Measurements from ENCODE around the gene BCR. TPM values are rescaled to one million over a fixed set of nuclear protein-coding genes. Genes with fewer than 3 reads are reported as not detected.

The BCR gene
- total and polyA plus RNA-seq, 2 of the 13 experiments (the other 11 are each of a cell fraction or from before 2014, with no cell fraction given) = 19.9 to 33.6 TPM

DNA sequence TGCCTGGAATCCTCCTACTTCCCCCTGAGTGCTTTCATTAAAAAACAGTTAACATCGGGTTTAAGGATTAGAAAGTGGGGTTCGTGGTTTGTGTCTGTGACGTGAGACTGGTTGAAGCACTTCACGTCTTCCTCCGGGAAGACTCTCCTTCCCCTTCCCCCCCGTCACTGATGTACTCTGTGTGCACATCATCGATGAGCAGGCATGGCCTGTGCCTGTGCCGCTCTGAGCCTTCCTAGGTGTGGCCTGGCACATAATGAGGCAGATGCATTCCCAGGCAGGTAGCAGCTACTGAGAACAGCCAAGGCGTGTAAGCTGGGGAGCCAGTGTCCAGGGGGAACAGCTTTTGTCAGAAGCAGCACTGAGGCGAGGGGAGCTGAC, 93.8 kb downstream of the BCR start (continued):
- TF ChIP-seq, protein P1, sequence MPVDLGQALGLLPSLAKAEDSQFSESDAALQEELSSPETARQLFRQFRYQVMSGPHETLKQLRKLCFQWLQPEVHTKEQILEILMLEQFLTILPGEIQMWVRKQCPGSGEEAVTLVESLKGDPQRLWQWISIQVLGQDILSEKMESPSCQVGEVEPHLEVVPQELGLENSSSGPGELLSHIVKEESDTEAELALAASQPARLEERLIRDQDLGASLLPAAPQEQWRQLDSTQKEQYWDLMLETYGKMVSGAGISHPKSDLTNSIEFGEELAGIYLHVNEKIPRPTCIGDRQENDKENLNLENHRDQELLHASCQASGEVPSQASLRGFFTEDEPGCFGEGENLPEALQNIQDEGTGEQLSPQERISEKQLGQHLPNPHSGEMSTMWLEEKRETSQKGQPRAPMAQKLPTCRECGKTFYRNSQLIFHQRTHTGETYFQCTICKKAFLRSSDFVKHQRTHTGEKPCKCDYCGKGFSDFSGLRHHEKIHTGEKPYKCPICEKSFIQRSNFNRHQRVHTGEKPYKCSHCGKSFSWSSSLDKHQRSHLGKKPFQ (CRISPR knock-in tag; IDR thresholded peaks at IDR 0.05; ENCODE audit: insufficient replicate concordance) = no peak
- TF ChIP-seq, protein P2, sequence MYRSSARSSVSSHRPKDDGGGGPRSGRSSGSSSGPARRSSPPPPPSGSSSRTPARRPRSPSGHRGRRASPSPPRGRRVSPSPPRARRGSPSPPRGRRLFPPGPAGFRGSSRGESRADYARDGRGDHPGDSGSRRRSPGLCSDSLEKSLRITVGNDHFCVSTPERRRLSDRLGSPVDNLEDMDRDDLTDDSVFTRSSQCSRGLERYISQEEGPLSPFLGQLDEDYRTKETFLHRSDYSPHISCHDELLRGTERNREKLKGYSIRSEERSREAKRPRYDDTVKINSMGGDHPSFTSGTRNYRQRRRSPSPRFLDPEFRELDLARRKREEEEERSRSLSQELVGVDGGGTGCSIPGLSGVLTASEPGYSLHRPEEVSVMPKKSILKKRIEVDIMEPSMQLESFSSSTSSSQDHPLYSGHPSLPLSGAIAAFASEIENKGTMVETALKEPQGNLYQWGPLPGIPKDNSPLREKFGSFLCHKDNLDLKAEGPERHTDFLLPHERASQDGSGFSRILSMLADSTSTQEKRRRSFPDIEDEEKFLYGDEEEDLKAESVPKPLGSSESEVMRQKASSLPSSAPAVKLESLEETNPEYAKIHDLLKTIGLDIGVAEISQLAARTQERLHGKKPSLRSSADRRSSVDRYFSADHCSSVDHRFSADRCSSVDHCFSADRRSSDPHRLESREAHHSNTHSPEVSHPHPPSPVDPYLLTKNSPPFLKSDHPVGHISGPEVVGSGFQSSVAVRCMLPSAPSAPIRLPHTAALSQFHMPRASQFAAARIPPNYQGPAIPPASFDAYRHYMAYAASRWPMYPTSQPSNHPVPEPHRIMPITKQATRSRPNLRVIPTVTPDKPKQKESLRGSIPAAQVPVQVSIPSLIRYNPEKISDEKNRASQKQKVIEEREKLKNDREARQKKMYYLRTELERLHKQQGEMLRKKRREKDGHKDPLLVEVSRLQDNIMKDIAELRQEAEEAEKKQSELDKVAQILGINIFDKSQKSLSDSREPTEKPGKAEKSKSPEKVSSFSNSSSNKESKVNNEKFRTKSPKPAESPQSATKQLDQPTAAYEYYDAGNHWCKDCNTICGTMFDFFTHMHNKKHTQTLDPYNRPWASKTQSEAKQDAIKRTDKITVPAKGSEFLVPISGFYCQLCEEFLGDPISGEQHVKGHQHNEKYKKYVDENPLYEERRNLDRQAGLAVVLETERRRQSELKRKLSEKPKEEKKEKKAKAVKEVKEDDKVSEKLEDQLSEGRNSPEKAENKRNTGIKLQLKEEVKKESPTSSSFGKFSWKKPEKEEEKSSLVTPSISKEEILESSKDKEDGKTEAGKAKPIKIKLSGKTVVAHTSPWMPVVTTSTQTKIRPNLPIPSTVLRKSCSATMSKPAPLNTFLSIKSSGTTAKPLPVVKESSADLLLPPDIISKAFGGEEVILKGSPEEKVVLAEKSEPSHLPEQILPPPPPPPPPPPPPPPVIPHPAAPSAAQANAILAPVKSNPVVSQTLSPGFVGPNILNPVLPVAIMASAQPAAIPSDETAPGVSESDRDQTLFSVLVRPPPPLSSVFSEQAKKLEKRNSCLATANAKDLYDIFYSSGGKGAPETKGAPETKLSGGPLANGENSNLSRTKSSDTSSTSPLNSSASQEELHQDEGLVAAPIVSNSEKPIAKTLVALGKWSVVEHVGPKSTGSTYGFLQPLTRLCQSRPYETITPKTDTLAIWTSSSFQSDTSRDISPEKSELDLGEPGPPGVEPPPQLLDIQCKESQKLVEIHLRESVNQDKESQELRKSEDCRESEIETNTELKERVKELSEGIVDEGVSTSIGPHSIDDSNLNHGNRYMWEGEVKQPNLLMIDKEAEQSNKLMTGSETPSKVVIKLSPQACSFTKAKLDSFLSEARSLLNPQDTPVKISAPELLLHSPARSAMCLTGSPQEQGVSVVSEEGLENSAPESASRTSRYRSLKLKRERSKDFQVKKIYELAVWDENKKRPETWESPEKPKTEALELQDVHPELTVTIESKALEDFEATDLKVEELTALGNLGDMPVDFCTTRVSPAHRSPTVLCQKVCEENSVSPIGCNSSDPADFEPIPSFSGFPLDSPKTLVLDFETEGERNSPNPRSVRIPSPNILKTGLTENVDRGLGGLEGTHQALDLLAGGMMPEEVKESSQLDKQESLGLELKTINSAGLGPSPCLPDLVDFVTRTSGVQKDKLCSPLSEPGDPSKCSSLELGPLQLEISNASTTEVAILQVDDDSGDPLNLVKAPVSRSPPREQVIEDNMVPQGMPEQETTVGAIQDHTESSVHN (CRISPR knock-in tag; IDR thresholded peaks at IDR 0.05) = no peak
- TF ChIP-seq ASH2L (IDR thresholded peaks at IDR 0.05; ENCODE audit: insufficient read length, low read depth, low read length) = no peak
- no peak for TF ChIP-seq ZNF468 (CRISPR knock-in tag; IDR thresholded peaks at IDR 0.05)
- TF ChIP-seq, protein P3, sequence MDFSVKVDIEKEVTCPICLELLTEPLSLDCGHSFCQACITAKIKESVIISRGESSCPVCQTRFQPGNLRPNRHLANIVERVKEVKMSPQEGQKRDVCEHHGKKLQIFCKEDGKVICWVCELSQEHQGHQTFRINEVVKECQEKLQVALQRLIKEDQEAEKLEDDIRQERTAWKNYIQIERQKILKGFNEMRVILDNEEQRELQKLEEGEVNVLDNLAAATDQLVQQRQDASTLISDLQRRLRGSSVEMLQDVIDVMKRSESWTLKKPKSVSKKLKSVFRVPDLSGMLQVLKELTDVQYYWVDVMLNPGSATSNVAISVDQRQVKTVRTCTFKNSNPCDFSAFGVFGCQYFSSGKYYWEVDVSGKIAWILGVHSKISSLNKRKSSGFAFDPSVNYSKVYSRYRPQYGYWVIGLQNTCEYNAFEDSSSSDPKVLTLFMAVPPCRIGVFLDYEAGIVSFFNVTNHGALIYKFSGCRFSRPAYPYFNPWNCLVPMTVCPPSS (IDR thresholded peaks at IDR 0.05) = no peak
- TF ChIP-seq ZNF709 (CRISPR knock-in tag; IDR thresholded peaks at IDR 0.05) = no peak
- TF ChIP-seq ZNF792 (CRISPR knock-in tag; IDR thresholded peaks at IDR 0.05) = no peak
- TF ChIP-seq RAD51 (IDR thresholded peaks at IDR 0.05; ENCODE audit: borderline replicate concordance) = no peak
- TF ChIP-seq ZNF879 (CRISPR knock-in tag; IDR thresholded peaks at IDR 0.05) = no peak
- no peak for TF ChIP-seq ZNF577 (CRISPR knock-in tag; IDR thresholded peaks at IDR 0.05; ENCODE audit: borderline replicate concordance, low read depth)
- TF ChIP-seq JDP2 (CRISPR knock-in tag; IDR thresholded peaks at IDR 0.05; ENCODE audit: borderline replicate concordance) = no peak
